H1 (cell line): ENCODE data around the gene TBX6. TPM values are rescaled to one million over a fixed set of nuclear protein-coding genes. Genes with fewer than 3 reads are reported as not detected.

Source experiments
- CTCF ChIA-PET: fragments of 300-600 bp; sonication (Branson Sonifier 250); formaldehyde crosslinking; loops from one replicate; lab custom pipeline; 2021; ENCODE audit not compliant: partially characterized antibody; lab: Charles Lee
- POLR2A ChIA-PET: fragments of 300-600 bp; sonication (Branson Sonifier 250); formaldehyde crosslinking; loops from one replicate; lab custom pipeline; 2021; ENCODE audit warnings: inconsistent platforms; ENCODE audit not compliant: partially characterized antibody; lab: Charles Lee
- DNase-seq, 2 experiments: peaks; one replicate each; pipeline versions ENCODE4 v3.0.0 to v3.0.0-alpha.2; 2010 to 2022; ENCODE audit warnings: low spot score in 2 of 2, low read depth in 1 of 2, mixed read lengths in 1 of 2
- FAIRE-seq: peaks from 2 replicates; lab custom pipeline; 2011; peaks lifted over from hg19 to GRCh38; lab: Jason Lieb, UNC
- H2AFZ ChIP-seq: 2 replicates; pipeline ENCODE4 v1.8.1; 2012; ENCODE audit warnings: low read length, inconsistent platforms
- H2AK5ac ChIP-seq: 2 replicates; pipeline ENCODE4 v1.6.1; 2013; ENCODE audit warnings: low read depth, low read length
- H2BK120ac ChIP-seq: replicated peaks from 2 replicates; pipeline ENCODE3; 2013; ENCODE audit warnings: low read depth, low read length, inconsistent platforms
- H2BK12ac ChIP-seq: 2 replicates; pipeline ENCODE4 v1.6.1; 2013; ENCODE audit warnings: low read depth, low read length
- H2BK15ac ChIP-seq: 2 replicates; pipeline ENCODE4 v1.6.1; 2013; ENCODE audit warnings: low read length
- H2BK20ac ChIP-seq: 2 replicates; pipeline ENCODE4 v1.6.1; 2013; ENCODE audit warnings: low read length
- H2BK5ac ChIP-seq: 2 replicates; pipeline ENCODE4 v1.6.1; 2013; ENCODE audit warnings: low read depth, low read length
- H3K14ac ChIP-seq: 2 replicates; pipeline ENCODE4 v1.6.1; 2013; ENCODE audit warnings: inconsistent platforms; ENCODE audit not compliant: insufficient read length
- H3K18ac ChIP-seq: 2 replicates; pipeline ENCODE4 v1.6.1; 2013; ENCODE audit warnings: low read length; ENCODE audit errors: extremely low read depth
- H3K23ac ChIP-seq: 2 replicates; pipeline ENCODE4 v1.6.1; 2013; ENCODE audit warnings: inconsistent platforms; ENCODE audit not compliant: insufficient read length
- H3K23me2 ChIP-seq: 2 replicates; pipeline ENCODE4 v1.6.1; 2013; ENCODE audit warnings: low read depth, low read length
- H3K27ac ChIP-seq: 2 replicates; pipeline ENCODE4 v1.6.1; 2011; ENCODE audit warnings: low read depth, low read length, inconsistent platforms
- H3K27me3 ChIP-seq, 4 experiments: replicated peaks in 1 of 4; 1 replicate in 1 of 4; 2 replicates in 3 of 4; pipeline versions ENCODE4 v1.6.1 to v1.8.1; 2011 to 2013; ENCODE audit warnings: low read length in 3 of 4, mild to moderate bottlenecking in 3 of 4, inconsistent platforms in 2 of 4, mixed read lengths in 2 of 4, moderate library complexity in 1 of 4; ENCODE audit not compliant: control insufficient read depth in 3 of 4, insufficient read depth in 3 of 4; ENCODE audit errors: extremely low read depth in 1 of 4
- H3K36me3 ChIP-seq, 4 experiments: 2 replicates each; pipeline versions ENCODE4 v1.6.1 to v1.8.1; 2011 to 2013; ENCODE audit warnings: mild to moderate bottlenecking in 4 of 4, low read length in 3 of 4, moderate library complexity in 2 of 4, control low read depth in 1 of 4, inconsistent platforms in 1 of 4; ENCODE audit not compliant: insufficient read depth in 4 of 4, control insufficient read depth in 2 of 4
- H3K4ac ChIP-seq: replicated peaks from 2 replicates; pipeline ENCODE3; 2013; ENCODE audit warnings: low read length, low read depth, mixed read lengths, inconsistent platforms; ENCODE audit not compliant: insufficient read length
- H3K4me1 ChIP-seq, 4 experiments: replicated peaks in 1 of 4; 1 replicate in 1 of 4; 2 replicates in 3 of 4; pipeline versions ENCODE4 v1.6.1 to v1.8.1; 2011 to 2013; ENCODE audit warnings: low read length in 3 of 4, inconsistent platforms in 2 of 4, mixed read lengths in 1 of 4; ENCODE audit not compliant: insufficient read depth in 4 of 4, control insufficient read depth in 3 of 4
- H3K4me2 ChIP-seq, 2 experiments: 2 replicates each; pipeline versions ENCODE4 v1.6.1 to v1.8.1; 2011 to 2013; ENCODE audit warnings: low read depth in 2 of 2, low read length in 2 of 2, control low read depth in 1 of 2, inconsistent platforms in 1 of 2, mild to moderate bottlenecking in 1 of 2; ENCODE audit not compliant: insufficient read depth in 1 of 2
- H3K4me3 ChIP-seq, 4 experiments: fragments of 200-600, 300-600 bp in 1 of 4; sonication (generic), shearing (Covaris generic), sonication (Bioruptor Twin) in 1 of 4; 2 replicates each; pipeline versions ENCODE4 v1.5.1 to v1.8.1; 2011 to 2016; ENCODE audit warnings: low read length in 4 of 4, low read depth in 3 of 4, control low read depth in 2 of 4, inconsistent platforms in 2 of 4, mild to moderate bottlenecking in 2 of 4, mixed read lengths in 1 of 4, moderate library complexity in 1 of 4; ENCODE audit not compliant: insufficient read depth in 2 of 4; ENCODE audit errors: extremely low read depth in 1 of 4
- H3K56ac ChIP-seq: replicated peaks from 2 replicates; pipeline ENCODE3; 2013; ENCODE audit warnings: low read depth, mild to moderate bottlenecking, mixed read lengths, low read length, inconsistent platforms; ENCODE audit not compliant: insufficient read length
- H3K79me1 ChIP-seq: 2 replicates; pipeline ENCODE4 v1.6.1; 2013; ENCODE audit warnings: low read depth, low read length, control low read depth
- H3K79me2 ChIP-seq, 2 experiments: 2 replicates each; pipeline versions ENCODE4 v1.6.1 to v1.8.1; 2012 to 2013; ENCODE audit warnings: low read length in 2 of 2, mild to moderate bottlenecking in 2 of 2, inconsistent platforms in 1 of 2; ENCODE audit not compliant: insufficient read depth in 2 of 2, control insufficient read depth in 1 of 2
- H3K9ac ChIP-seq, 4 experiments: replicated peaks in 1 of 4; 1 replicate in 1 of 4; 2 replicates in 3 of 4; pipeline versions ENCODE4 v1.6.1 to v1.8.1; 2011 to 2013; ENCODE audit warnings: low read depth in 3 of 4, low read length in 3 of 4, control low read depth in 2 of 4, mild to moderate bottlenecking in 2 of 4, moderate library complexity in 2 of 4, inconsistent platforms in 1 of 4; ENCODE audit errors: extremely low read depth in 1 of 4
- H3K9me3 ChIP-seq, 2 experiments: 2 replicates each; pipeline versions ENCODE4 v1.6.1 to v1.8.1; 2012 to 2013; ENCODE audit warnings: mild to moderate bottlenecking in 2 of 2, moderate library complexity in 2 of 2, control low read depth in 1 of 2, inconsistent platforms in 1 of 2, low read depth in 1 of 2, low read length in 1 of 2, mixed read lengths in 1 of 2; ENCODE audit not compliant: insufficient read depth in 2 of 2
- H4K20me1 ChIP-seq, 2 experiments: replicated peaks in 1 of 2; 2 replicates each; pipeline versions ENCODE3 to v1.8.1; 2011 to 2013; ENCODE audit warnings: inconsistent platforms in 2 of 2, low read length in 2 of 2, mild to moderate bottlenecking in 1 of 2; ENCODE audit not compliant: insufficient read depth in 2 of 2, control insufficient read depth in 1 of 2
- H4K5ac ChIP-seq: 2 replicates; pipeline ENCODE4 v1.6.1; 2013; ENCODE audit warnings: low read length, low read depth, mixed read lengths, inconsistent platforms; ENCODE audit not compliant: insufficient read length
- H4K8ac ChIP-seq: 2 replicates; pipeline ENCODE4 v1.8.0; 2013; ENCODE audit warnings: mild to moderate bottlenecking, moderate library complexity, low read length, inconsistent platforms; ENCODE audit not compliant: insufficient read depth; ENCODE audit errors: extremely low read depth
- H4K91ac ChIP-seq: replicated peaks from 2 replicates; pipeline ENCODE3; 2013; ENCODE audit warnings: low read length, mixed read lengths, inconsistent platforms; ENCODE audit not compliant: insufficient read length
- SP4 ChIP-seq: IDR thresholded peaks from 2 replicates; pipeline ENCODE4 v1.6.1; 2012; ENCODE audit warnings: low read length, inconsistent platforms
- TAF1 ChIP-seq: IDR thresholded peaks from 2 replicates; pipeline ENCODE4 v1.6.1; 2011; ENCODE audit warnings: mild to moderate bottlenecking, low read depth, low read length
- WGBS, 2 experiments: shearing (Covaris generic) in 1 of 2; methylation state at CpG; one replicate each; pipeline versions ENCODE4 v1.1.6 to v1.1.7; 2013 to 2015; ENCODE audit warnings: low lambda C conversion rate in 2 of 2, mixed read lengths in 2 of 2, inconsistent platforms in 1 of 2, low coverage in 1 of 2, missing lambda C conversion rate in 1 of 2; ENCODE audit not compliant: insufficient replicate concordance in 2 of 2, insufficient coverage in 1 of 2, insufficient read length in 1 of 2; ENCODE audit errors: extremely low coverage in 1 of 2, missing lambda C conversion rate in 1 of 2; 5-methylcytosine and 5-hydroxymethylcytosine counted together
- polyA plus RNA-seq, 7 experiments: library from polyadenylated mRNA; depleted of rRNA in 3 of 7; stranded (reverse) in 5 of 7; unstranded in 2 of 7; fragments of >200 nt in 5 of 7; fragments of 200-250 nt in 2 of 7; gene quantifications; 1 replicate in 5 of 7; 2 replicates in 1 of 7; 4 replicates in 1 of 7; pipeline versions ENCODE4 v1.2.1 to v1.2.3, GENCODE V29; 2011 to 2013; ENCODE audit warnings: missing spikeins in 2 of 7, mixed read lengths in 2 of 7
- total RNA-seq: library from RNA; stranded (reverse); fragmentation: NEBNext Ultra II Directional; extraction: Animal tissue kit (Norgen Biotek cat#: 25700); gene quantifications from 2 replicates; pipeline ENCODE4 v1.2.1, GENCODE V29; 2021
- TF ChIP-seq, protein P1 (sequence below): IDR thresholded peaks from 2 replicates; pipeline ENCODE4 v1.6.1; 2012; ENCODE audit warnings: inconsistent platforms

The TBX6 gene
- total and polyA plus RNA-seq, 2 of the 8 experiments (the other 6 are each of a cell fraction or from before 2014, with no cell fraction given): 2.2 to 2.8 TPM

DNA sequence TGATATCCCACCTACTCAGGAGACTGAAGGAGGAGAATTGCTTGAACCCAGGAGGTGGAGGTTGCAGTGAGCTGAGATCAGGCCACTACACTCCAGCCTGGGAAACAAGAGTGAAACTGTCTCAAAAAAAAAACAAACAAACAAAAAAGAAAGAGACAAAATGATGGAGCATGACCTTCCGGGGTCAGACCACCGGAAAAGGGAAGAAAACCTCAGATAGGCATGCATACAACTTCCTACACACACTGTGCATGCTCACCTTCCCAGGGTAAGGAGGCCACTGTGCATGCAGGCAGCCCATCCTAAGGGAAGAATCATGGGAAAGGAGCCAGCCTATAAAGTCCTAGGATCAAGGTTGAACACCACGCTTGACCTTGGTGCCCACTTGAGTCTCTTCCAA is 40.9 kb upstream of the TBX6 start:
- no peak overlapping the region for H3K56ac ChIP-seq
- H4K8ac ChIP-seq: no peak overlapping the region
- ChIA-PET CTCF (no interaction called here), POLR2A (interaction anchor here (0.7 kb wide), 1 partner anchor 10 kb away, joined by 3 read pairs; no protein-coding TSS in a partner anchor)
- no peaks in the 10 kb centered on the region for H3K4me1 ChIP-seq
- H3K4ac ChIP-seq: no peak overlapping the region
- no peak for TF ChIP-seq TAF1
- no peak for TF ChIP-seq SP4
- TF ChIP-seq, protein P1, sequence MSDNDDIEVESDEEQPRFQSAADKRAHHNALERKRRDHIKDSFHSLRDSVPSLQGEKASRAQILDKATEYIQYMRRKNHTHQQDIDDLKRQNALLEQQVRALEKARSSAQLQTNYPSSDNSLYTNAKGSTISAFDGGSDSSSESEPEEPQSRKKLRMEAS: no peak
- no peak overlapping the region for H2AFZ ChIP-seq
- no peak overlapping the region for H4K91ac ChIP-seq
- H2BK120ac ChIP-seq: no peak overlapping the region
- H2BK20ac ChIP-seq: no peak overlapping the region
- FAIRE-seq: no peak
- no peak overlapping the region for H3K9ac ChIP-seq
- no peaks in the 10 kb centered on the region; a peak in 2 of 7 replicates for H3K27me3 ChIP-seq
- H3K14ac ChIP-seq: no peak overlapping the region
- H2BK15ac ChIP-seq: no peak overlapping the region
- no peak for DNase-seq
- no peak overlapping the region for H3K4me2 ChIP-seq
- no peak overlapping the region for H3K23ac ChIP-seq
- H4K20me1 ChIP-seq: no peaks in the 10 kb centered on the region
- H3K4me3 ChIP-seq: no peak overlapping the region
- no peaks in the 10 kb centered on the region for H3K79me2 ChIP-seq
- H3K27ac ChIP-seq: no peak overlapping the region
- WGBS, 2 experiments: 84% methylated on average over 3 of the region's 3 CpGs; no CpG with 5 or more reads in 1 of the 2 experiments
- H4K5ac ChIP-seq: no peak overlapping the region
- no peak overlapping the region for H2AK5ac ChIP-seq
- no peaks in the 10 kb centered on the region for H3K36me3 ChIP-seq
- no peaks in the 10 kb centered on the region for H3K9me3 ChIP-seq
- no peaks in the 10 kb centered on the region for H3K79me1 ChIP-seq
- no peak overlapping the region for H2BK5ac ChIP-seq
- no peak overlapping the region for H2BK12ac ChIP-seq
- H3K23me2 ChIP-seq: no peaks in the 10 kb centered on the region
- no peak overlapping the region for H3K18ac ChIP-seq
